GF-D8 (cell line): ENCODE measurements around the gene PARK7.
"Not testable (repeated sequence)": the region's sequence is repeated elsewhere in the genome, so short reads cannot be mapped to it uniquely, and the experiment has no call there.

ENCODE experiments used
- DNase-seq: peaks from one replicate; lab custom pipeline; 2025; lab: John Stamatoyannopoulos, UW

The PARK7 gene

GRCh38 chr1:7961216-7962013 is at the start of gene PARK7:
TSS of gene PARK7 (plus strand) at chr1:7961711. CDS start at chr1:7962786, 1,075 bp downstream.
- DNase-seq = peak; percentile 96

- no peak for DNase-seq
Observed at GRCh38 chr1:7912145-7912544, 49.4 kb upstream of the PARK7 start.

- DNase-seq = no peak
Observed at GRCh38 chr1:7912743-7913557, 48.6 kb upstream of the PARK7 start.

- no peak for DNase-seq
Observed at GRCh38 chr1:7915826-7916500, 45.5 kb upstream of the PARK7 start.

- no peak for DNase-seq
Observed at GRCh38 chr1:7916501-7916830, 45.0 kb upstream of the PARK7 start.

- not testable (repeated sequence) for DNase-seq
Observed at GRCh38 chr1:7917971-7918370, 43.5 kb upstream of the PARK7 start.

GRCh38 chr1:7919880-7920279 is 41.6 kb upstream of the PARK7 start:
- DNase-seq = no peak

- DNase-seq = no peak
Observed at GRCh38 chr1:7921796-7922195, 39.7 kb upstream of the PARK7 start.

- DNase-seq = no peak
Observed at GRCh38 chr1:7922301-7922700, 39.2 kb upstream of the PARK7 start.

GRCh38 chr1:7927061-7927460 is 34.5 kb upstream of the PARK7 start:
- not testable (repeated sequence) for DNase-seq

GRCh38 chr1:7928247-7928646 is 33.3 kb upstream of the PARK7 start:
- DNase-seq = no peak

- DNase-seq = no peak
Observed at GRCh38 chr1:7929637-7930036, 31.9 kb upstream of the PARK7 start.

- no peak for DNase-seq
Observed at GRCh38 chr1:7930645-7931445, 30.7 kb upstream of the PARK7 start.

- DNase-seq = no peak
Observed at GRCh38 chr1:7931446-7931812, 30.1 kb upstream of the PARK7 start.

- no peak for DNase-seq
Observed at GRCh38 chr1:7932524-7933138, 28.9 kb upstream of the PARK7 start.

- DNase-seq = no peak
Observed at GRCh38 chr1:7938070-7938469, 23.4 kb upstream of the PARK7 start.

GRCh38 chr1:7940034-7940433 is 21.5 kb upstream of the PARK7 start:
- no peak for DNase-seq

- DNase-seq = no peak
Observed at GRCh38 chr1:7940745-7941436, 20.6 kb upstream of the PARK7 start, which contains the start of gene TNFRSF9. TSS of gene TNFRSF9 (minus strand) at chr1:7940839. CDS start at chr1:7939994, 845 bp downstream.

- DNase-seq = no peak
Observed at GRCh38 chr1:7941437-7941793, 20.1 kb upstream of the PARK7 start.

- DNase-seq = peak; percentile 85
Observed at GRCh38 chr1:7942214-7942921, 19.1 kb upstream of the PARK7 start.
